ENCODE measurements around the gene LPIN1.

DNA sequence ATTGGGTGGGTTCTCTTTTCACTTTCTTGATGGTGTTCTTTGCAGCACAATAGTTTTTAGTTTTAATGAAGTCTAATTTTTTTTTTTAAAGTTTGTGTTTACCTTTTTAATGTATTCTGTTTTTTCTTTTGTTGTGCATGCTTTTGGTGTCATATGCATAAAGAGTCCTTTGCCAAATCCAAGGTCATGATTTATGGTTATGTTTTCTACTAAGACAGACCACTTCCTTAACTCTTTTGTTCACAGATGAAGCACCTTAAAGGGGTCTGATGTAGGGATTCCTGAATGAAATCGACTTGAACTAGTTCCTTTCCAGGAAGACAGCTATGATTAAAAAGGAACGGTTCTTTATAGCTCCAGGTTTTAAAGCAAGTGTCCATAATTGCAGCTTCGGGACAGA, 23.1 kb downstream of the LPIN1 start:
- TF ChIP-seq, protein P1, sequence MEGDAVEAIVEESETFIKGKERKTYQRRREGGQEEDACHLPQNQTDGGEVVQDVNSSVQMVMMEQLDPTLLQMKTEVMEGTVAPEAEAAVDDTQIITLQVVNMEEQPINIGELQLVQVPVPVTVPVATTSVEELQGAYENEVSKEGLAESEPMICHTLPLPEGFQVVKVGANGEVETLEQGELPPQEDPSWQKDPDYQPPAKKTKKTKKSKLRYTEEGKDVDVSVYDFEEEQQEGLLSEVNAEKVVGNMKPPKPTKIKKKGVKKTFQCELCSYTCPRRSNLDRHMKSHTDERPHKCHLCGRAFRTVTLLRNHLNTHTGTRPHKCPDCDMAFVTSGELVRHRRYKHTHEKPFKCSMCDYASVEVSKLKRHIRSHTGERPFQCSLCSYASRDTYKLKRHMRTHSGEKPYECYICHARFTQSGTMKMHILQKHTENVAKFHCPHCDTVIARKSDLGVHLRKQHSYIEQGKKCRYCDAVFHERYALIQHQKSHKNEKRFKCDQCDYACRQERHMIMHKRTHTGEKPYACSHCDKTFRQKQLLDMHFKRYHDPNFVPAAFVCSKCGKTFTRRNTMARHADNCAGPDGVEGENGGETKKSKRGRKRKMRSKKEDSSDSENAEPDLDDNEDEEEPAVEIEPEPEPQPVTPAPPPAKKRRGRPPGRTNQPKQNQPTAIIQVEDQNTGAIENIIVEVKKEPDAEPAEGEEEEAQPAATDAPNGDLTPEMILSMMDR (conservative IDR thresholded peaks at IDR 0.05 in 1 of 2, IDR thresholded peaks at IDR 0.05 in 1 of 2; ENCODE audit: extremely low read depth in 1 of 2, insufficient read depth in 1 of 2, low read depth in 1 of 2, low read length in 2 of 2): no peak
- TF ChIP-seq EZH2 (IDR thresholded peaks at IDR 0.05; ENCODE audit: borderline replicate concordance, low read length): no peak

Data from mammary epithelial cell (primary cell).